HG03571 (cell line): ENCODE data around the gene GRID2.
"Not testable (repeated sequence)": the region's sequence is repeated elsewhere in the genome, so short reads cannot be mapped to it uniquely, and the experiment has no call there.

Experiments used
- ATAC-seq: cut with Tn5 transposase; IDR thresholded peaks from one replicate; pipeline ENCODE4 v1.9.1; 2021; ENCODE audit not compliant: unreplicated experiment

Gene GRID2

GRCh38 chr4:92433272-92433758 is 129.5 kb downstream of the GRID2 start:
- no peak for ATAC-seq

DNA sequence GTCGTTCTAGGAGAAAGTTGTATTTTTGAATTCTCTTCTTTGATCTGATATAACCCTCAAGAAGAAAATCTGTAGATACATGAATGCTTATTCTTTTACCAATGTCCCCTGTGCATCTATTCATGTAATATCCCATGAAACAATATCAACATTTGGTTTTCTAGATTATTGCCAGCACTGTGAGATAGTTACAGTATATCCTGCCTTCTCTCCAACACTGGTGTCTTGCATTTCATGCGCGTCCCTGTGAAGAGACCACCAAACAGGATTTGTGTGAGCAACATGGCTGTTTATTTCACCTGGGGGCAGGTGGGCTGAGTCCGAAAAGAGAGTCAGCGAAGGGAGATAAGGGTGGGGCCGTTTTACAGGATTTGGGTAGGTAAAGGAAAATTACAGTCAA is 135.0 kb downstream of the GRID2 start:
- ATAC-seq = not testable (repeated sequence)

- not testable (repeated sequence) for ATAC-seq
Measured at GRCh38 chr4:92442131-92442530, 138.4 kb downstream of the GRID2 start.

DNA sequence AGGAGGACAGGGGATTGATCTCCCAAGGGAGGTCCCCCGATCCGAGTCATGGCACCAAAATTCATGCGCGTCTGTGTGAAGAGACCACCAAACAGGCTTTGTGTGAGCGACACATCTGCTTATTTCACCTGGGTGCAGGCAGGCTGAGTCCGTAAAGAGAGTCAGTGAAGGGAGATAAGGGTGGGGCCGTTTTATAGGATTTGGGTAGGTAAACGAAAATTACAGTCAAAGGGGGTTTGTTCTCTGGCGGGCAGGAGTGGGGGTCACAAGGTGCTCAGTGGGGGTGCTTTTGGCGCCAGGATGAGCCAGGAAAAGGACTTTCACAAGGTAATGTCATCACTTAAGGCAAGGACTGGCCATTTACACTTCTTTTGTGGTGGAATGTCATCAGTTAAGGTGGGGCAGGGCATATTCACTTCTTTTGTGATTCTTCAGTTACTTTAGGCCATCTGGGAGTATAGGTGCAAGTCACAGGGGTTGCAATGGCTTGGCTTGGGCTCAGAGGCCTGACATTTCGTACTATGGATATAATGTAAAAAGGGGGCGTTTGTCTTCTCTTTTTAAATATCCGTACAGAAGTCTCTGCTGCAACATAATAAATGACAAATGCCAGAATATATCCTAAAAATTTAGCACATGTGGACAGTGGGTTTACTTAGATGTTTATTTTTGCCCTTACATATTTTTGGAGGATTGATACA is 140.5 kb downstream of the GRID2 start:
- not testable (repeated sequence) for ATAC-seq

- no peak for ATAC-seq
Measured at GRCh38 chr4:92445127-92445526, 141.4 kb downstream of the GRID2 start.

GRCh38 chr4:92447255-92447905 is 143.6 kb downstream of the GRID2 start:
- ATAC-seq = no peak

- not testable (repeated sequence) for ATAC-seq
Measured at GRCh38 chr4:92448176-92448575, 144.4 kb downstream of the GRID2 start.

DNA sequence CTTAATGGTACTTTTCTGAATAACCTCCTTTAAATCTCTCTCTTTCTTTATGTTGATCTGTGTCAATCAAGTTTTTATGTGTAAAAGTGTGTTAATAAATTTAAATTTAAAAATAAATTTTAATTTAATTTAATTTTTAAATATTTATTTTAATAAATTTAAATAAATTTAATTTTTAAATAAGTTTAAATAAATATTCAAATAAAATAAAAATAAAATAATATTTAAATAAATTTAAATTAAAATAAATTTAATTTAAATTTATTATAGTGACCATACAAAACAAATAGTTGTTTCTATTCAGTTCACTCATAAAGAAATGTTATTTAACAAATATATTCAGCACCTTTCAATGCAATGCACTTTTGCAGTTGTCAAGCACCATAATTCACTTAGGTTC is 146.9 kb downstream of the GRID2 start:
- no peak for ATAC-seq

DNA sequence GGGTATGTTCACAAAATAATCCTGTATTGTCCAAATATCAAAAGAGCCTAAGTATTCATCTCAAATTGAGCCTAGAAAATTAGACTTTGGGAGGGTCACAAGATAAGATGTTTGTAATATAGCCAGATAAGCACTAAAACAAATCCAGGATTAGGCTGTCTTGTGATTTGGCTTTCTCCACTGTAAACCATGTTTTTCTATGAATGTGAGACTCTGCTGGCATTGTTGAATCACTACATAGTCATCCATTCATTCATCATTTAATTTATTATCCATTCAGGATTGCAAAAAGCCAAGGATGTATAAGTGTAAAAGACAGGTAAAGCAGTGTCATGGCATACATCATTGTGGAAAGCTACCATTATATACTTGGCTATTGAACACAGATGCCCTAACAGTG is 148.0 kb downstream of the GRID2 start:
- ATAC-seq = no peak

- ATAC-seq = not testable (repeated sequence)
Measured at GRCh38 chr4:92452383-92452782, 148.6 kb downstream of the GRID2 start.

DNA sequence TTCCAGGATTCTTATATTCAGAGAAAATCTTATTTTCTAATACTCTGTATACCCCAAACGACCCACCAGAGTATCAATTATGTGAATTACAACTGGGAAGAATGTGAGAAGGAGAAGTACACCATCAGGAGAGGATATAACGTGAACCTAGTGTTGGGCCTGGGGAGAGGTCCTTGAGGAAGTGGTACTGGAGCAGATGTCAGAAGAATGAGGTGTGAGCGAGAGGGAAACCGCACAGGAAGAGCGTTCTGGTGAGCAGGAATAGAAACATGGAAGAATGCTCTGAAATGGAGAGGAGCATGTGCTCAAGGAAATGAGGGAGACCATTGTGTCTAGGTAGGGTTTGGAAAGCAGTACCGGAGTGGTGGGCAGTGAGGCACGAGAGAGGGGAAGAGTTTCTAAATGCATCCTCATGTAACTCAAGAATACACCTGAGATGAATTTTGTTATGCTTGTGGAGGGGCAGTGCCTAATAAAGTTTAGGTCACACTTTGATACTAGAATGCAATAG is 151.6 kb downstream of the GRID2 start:
- no peak for ATAC-seq

DNA sequence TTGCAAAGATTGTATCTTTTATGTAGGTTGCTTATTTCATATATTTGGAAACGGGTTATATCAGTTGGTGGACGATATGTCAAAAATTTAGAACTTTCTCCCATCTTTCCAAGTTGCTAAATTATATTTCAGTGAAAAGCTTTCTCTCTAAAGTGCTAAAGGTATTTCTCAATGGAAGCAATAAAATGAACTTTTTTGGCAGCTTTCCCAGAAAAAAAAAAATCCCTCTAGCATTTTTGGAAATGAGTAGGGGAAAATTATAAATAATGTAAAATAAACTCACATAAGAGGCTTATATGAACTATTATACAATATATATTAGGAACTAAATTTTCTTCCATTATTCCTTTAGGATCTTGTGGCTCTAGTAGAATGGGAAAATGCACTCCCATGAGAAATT is 152.2 kb downstream of the GRID2 start:
- ATAC-seq = no peak

GRCh38 chr4:92461732-92462131 is 158.0 kb downstream of the GRID2 start:
- ATAC-seq = no peak

DNA sequence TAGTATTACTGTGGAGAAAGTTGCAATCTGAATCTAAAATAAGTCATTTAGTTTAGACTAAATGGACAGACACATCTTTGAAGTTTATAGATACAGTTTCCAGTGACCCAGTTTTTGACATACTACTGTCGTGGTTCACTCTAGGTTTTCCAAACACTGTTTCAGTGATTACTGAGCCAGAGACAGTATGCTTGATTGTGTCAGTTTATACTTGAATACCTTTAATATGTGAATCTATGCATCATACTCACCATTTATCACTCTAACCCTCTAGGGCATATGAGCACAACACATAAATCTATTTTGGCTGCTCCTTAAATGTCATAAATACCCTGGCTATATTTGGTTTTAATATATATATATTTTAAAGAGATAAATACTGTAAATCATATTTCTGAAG is 173.5 kb downstream of the GRID2 start:
- ATAC-seq = no peak

DNA sequence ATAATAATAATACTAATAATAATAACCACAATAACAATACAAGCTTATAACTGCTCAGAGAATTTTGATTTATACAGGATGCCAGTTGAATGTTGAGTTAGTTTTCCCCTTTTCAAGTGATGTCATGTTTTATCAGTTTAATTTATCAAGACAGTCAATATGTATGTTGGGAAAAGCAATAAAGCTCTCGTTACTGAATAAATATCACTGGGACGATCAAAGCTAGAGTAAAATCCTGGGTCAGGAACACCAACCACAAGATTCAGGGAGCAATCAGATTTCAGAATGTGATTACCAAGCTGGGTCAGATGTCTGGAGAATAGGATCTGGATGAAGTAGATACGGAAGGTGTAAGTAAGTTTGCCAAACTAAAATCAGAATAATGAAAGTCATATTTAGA is 179.6 kb downstream of the GRID2 start:
- ATAC-seq = no peak

GRCh38 chr4:92488496-92488895 is 184.7 kb downstream of the GRID2 start:
- no peak for ATAC-seq

DNA sequence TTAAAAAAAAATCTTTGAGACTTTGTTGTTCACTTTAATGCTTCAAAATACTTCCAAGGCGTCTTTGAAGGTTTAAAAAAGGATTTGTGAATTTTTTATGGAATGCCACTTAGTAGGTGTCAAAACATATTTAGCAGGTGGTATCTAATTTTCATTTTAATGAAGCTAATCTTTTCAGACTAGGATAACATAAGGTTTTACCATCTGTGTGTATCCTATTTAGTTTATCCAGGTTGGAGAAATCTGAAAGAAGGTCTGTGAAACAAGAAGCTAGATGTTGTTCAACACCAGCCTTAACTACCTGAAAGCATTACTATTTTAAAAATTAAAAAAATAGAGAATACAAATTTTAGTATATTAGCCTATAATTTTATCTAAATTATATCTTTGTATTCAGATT is 193.4 kb downstream of the GRID2 start:
- ATAC-seq = no peak

DNA sequence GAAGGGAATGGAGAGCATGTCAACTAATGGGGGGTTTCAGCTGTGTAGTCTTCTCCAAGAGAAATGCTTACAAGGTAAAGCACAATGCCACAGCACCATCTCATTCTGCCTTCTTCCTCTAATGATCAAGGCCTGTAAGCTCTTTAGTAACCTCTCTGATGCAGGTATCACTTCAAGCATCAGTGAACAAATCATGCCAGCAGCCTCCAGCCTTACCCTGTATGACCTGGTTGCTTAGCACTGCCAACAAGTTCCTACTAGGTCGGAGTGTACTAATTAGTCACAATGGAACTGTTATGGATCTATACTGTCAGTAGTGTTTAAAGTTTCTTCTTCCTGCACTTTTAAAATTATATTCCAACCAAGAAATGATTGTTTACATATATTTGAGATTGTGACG is 197.7 kb downstream of the GRID2 start:
- ATAC-seq = no peak

- ATAC-seq = no peak
Measured at GRCh38 chr4:92506933-92507332, 203.2 kb downstream of the GRID2 start.

GRCh38 chr4:92514627-92515026 is 210.9 kb downstream of the GRID2 start:
- no peak for ATAC-seq

DNA sequence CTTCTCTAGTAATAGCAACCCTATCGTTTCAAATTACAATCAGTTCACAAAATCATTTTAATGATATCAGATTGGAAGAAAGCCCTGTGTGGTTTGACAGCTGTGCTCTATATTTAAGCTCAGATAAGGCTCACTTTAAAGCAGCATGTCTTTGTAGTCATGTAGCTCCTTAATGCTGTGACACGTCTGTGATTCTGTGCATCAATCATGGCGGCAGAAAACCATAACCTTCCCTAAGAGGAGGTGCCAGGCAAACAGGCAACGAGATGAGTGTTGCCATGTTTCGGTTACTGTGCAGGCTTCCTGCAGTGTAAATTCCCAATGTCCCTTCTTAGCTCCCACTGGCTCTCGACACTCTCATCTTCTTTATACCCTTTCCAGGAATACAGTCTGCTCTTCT is 212.7 kb downstream of the GRID2 start:
- ATAC-seq = no peak

DNA sequence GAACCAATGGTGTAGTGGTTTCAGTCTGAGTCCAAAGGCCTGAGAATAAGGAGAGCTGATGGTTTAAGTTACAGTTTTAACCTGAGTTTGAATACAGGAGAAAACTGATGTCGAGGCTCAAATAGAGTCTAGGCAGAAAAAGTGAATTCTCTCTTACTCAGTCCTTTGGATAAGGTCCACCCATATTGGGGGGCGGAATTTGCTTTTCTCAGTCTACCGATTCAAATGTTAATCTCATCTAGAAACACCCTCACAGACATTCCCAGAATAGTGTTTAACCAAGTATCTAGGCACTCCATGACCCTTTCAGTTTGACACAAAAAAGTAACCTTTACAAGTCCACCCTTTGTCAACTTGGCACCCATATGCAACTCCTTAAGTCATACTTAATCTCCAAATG is 216.0 kb downstream of the GRID2 start:
- ATAC-seq = no peak
